SU-DHL-6 (cell line): ENCODE results near the gene KASH5.

Source experiments
- CTCF ChIP-seq: fragments of 200-600 bp; sonication (generic); IDR thresholded peaks from one replicate; pipeline ENCODE4 v1.5.1; 2017; ENCODE audit warnings: antibody characterized with exemption, mild to moderate bottlenecking, low read length, moderate library complexity; ENCODE audit not compliant: insufficient read depth, poor library complexity, severe bottlenecking
- EZH2phosphoT487 ChIP-seq: fragments of 200-600 bp; sonication (generic), shearing (Covaris generic); conservative IDR thresholded peaks from 2 replicates; pipeline ENCODE4 v1.6.1; 2018; ENCODE audit warnings: mild to moderate bottlenecking, antibody characterized with exemption, low read length, moderate library complexity, mixed read lengths

GRCh38 chr19:49362048-49362928 is 25.8 kb upstream of the KASH5 start, which contains the start of gene TEAD2:
- no peak for TF ChIP-seq EZH2phosphoT487
- TF ChIP-seq CTCF: no peak
